HG03039 (cell line): ENCODE measurements around the gene ARHGAP9.

ENCODE experiments used
- ATAC-seq: cut with Tn5 transposase; IDR thresholded peaks from one replicate; pipeline ENCODE4 v1.9.1; 2021; ENCODE audit warnings: mild to moderate bottlenecking, moderate library complexity; ENCODE audit not compliant: unreplicated experiment

ARHGAP9 gene

DNA sequence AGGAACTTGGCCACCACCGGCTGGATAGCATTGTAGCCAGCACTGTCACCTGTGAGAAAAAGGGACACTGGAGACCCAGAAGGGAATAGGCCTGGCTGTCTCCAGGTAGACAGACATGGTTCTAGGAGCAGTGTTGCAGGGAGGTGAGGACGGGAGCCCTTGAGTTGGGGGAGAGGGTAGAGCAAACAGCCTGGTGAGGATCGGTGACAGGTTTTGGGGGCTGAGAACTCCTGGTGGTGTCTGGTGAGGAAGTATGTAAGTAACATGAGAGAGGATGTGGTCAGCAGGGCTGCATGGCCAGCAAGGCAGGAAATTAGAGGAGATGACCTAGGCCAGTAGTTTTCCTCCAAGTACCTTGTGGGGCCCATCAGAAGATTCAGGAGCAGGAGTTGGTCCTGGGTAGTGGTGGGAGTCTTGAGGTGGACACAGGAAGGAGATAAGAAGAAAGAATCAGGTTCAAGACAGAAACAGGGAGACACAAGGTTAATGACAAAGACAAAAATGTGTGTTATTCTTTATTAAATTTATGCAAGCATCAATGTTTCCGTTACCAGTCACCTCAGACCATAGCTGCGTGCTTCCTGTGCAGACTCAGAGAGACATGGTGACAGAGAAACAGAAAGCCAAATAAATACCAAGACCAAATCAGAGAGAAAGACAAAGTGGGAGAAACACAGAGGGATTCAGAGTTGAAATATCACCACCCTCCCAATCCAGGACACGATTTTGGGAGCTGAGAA lies at the start of gene ARHGAP9:
ARHGAP9 (minus strand) TSS at position 491 of the 740 bp plus-strand sequence; CDS start at position 31, 460 bp downstream.
- ATAC-seq, result no peak

DNA sequence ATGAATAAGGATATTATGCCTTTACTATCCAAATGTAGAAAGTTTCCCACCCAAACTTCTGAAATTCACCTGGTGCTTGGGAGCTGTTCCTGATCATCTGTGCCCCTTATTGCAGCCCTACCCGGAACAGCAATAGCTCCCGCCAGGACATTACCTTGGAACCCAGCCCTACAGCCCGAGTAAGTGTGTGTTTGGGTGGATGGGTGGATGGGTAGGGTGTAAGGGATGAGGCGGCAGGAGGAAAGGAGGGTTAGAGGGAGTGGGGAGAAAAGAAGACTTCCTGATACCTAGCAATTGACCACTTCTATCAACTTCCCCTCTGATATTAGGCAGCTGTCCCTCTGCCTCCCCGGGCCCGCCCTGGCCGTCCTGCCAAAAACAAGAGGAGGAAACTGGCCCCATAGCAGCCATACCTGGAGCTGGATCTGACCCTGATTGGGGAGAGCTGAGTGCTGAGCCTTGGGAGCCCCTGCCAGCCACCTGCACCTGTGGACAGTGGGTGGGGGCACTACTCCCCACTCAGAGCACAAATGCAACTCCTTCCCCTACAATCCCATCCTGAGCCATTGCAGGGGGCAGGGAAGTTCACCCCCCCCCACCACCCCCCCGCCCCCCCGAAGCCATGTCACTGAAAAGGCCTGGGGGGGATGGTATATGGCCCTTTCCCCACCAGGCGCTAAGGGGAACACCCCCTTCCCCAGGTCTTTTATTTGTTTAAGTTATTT lies 49.3 kb upstream of the ARHGAP9 start:
- ATAC-seq, result no peak

DNA sequence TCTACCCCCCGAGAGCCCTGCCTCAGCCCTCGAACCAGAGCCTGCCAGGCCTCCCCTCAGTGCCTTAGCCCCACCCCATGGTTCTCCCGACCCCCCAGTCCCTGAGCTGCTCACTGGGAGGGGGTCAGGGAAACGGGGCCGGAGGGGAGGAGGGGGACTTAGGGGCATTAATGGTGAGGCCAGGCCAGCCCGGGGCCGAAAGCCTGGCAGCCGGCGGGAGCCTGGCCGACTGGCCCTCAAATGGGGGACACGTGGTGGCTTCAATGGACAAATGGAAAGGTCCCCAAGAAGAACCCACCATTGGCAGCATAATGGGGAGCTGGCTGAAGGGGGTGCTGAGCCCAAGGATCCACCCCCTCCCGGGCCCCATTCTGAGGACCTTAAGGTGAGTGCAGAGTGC lies 48.5 kb upstream of the ARHGAP9 start:
- no peak for ATAC-seq

DNA sequence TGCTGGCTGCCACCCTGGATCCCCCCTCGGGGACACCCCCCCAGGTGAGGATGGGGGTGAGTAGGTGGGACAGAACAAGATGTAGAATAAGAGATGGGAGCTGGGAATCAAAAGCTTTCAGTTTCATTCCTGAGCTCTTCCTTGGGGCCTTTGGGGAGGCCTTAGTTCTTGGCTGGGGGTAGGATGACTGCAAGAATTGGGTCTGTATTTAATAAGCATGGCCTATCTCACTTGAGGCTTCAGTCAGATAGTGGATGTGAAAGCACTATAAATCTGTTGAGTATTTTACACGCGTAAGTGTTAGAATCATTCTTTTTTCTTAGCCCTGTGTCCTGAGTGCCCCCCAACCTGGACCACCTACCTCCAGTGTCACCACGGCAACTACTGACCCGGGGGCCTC lies 47.5 kb upstream of the ARHGAP9 start:
- no peak for ATAC-seq

DNA sequence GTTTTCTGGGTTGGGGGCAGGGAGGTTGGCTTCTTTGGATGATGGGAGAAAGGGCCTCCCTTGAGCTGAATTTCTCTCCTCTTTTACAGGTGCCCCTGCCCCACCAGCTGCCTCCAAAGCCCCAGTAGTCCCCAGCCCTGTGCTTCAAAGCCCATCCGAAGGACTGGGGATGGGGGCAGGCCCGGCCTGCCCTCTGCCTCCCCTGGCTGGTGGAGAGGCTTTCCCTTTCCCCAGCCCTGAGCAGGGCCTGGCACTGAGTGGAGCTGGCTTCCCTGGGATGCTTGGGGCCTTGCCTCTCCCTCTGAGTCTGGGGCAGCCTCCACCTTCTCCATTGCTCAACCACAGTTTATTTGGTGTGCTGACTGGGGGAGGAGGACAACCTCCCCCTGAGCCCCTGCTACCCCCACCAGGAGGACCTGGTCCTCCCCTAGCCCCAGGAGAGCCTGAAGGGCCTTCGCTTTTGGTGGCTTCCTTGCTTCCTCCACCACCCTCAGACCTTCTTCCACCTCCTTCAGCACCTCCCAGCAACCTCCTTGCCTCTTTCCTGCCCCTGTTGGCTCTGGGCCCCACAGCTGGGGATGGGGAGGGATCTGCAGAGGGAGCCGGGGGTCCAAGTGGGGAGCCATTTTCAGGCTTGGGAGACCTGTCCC lies 46.9 kb upstream of the ARHGAP9 start:
- no peak for ATAC-seq

DNA sequence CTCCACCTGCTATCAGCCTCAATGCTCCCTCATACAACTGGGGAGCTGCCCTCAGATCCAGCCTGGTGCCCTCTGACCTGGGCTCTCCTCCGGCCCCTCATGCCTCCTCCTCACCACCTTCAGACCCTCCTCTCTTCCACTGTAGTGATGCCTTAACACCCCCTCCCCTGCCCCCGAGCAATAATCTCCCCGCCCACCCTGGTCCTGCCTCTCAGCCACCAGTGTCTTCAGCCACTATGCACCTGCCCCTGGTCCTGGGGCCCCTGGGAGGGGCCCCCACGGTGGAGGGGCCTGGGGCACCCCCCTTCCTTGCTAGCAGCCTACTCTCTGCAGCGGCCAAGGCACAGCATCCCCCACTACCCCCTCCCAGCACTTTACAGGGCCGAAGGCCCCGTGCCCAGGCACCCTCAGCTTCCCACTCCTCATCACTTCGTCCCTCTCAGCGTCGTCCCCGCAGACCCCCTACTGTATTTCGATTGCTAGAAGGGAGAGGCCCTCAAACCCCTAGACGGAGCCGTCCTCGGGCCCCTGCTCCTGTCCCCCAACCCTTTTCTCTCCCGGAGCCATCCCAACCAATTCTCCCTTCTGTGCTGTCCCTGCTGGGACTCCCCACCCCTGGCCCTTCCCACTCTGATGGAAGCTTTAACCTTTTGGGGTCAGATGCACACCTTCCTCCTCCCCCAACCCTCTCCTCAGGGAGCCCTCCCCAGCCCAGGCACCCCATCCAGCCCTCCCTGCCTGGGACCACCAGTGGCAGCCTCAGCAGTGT lies 46.1 kb upstream of the ARHGAP9 start:
- ATAC-seq, result no peak

DNA sequence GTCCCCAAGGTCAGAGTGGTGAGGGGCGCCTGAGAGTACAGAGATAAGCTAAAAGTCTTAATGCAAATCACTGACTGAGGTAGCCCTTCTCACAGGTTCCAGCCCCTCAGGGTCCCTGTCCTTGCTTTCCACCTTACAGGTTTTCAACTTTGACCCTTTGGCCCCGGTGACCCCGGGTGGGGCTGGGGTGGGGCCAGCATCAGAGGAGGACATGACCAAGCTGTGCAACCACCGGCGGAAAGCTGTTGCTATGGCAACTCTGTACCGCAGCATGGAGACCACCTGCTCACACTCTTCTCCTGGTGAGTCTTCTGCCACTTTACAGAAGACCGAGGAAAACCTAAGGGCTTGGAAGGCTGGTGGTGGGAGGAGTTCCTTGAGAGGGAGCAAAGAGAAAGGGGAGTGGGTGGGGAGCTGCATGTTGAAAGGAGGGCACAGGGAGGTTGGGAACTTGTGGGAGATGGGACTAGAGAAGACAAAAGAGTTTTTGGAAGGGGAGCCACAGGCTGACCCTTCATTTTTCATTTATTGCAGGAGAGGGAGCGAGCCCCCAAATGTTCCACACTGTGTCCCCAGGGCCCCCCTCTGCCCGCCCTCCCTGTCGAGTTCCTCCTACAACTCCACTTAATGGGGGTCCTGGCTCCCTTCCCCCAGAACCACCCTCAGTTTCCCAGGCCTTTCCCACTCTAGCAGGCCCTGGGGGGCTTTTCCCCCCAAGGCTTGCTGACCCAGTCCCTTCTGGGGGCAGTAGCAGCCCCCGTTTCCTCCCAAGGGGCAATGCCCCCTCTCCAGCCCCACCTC lies 45.3 kb upstream of the ARHGAP9 start:
- ATAC-seq, result no peak

DNA sequence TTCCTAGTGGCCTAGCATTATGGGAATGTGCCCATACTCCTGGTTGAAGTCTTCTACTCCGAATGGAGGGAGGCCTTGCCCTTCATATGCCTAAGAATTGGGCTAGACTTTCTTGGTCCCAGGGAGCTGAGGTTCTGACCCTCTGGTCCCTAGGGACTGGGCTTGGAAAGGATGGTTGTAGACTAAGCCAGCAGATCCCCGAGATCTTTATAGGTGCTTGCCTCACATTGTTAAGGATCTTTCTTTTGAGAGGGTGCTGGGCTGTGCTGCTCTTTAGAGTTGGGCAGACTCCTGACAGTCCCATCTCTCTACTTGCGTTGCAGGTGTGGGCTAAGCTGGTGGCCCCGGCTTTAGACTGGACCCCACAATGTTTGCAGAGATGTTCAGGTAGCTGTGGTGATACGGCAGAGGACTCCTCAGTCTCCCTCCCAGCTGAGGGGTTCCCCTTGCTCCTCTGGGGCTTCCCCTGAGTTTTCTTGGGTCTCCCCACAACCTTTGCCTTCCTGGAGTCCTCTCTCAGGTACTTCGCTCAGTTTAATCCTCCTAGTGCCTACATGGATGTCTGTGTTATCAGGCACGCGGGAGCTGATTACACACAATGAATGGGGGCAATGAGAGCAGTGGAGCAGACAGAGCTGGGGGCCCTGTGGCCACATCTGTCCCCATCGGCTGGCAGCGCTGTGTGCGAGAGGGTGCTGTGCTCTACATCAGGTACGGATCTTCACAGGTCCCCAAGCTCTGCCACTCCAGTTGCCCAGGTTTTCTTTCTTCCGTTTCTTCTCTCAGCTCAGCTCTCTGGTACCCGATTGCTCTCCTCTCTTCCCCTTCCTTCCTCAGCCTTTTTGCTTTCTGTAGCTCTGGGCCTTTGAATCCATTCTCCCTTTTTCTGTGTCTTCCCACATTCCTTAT lies 44.3 kb upstream of the ARHGAP9 start:
- ATAC-seq, result no peak

DNA sequence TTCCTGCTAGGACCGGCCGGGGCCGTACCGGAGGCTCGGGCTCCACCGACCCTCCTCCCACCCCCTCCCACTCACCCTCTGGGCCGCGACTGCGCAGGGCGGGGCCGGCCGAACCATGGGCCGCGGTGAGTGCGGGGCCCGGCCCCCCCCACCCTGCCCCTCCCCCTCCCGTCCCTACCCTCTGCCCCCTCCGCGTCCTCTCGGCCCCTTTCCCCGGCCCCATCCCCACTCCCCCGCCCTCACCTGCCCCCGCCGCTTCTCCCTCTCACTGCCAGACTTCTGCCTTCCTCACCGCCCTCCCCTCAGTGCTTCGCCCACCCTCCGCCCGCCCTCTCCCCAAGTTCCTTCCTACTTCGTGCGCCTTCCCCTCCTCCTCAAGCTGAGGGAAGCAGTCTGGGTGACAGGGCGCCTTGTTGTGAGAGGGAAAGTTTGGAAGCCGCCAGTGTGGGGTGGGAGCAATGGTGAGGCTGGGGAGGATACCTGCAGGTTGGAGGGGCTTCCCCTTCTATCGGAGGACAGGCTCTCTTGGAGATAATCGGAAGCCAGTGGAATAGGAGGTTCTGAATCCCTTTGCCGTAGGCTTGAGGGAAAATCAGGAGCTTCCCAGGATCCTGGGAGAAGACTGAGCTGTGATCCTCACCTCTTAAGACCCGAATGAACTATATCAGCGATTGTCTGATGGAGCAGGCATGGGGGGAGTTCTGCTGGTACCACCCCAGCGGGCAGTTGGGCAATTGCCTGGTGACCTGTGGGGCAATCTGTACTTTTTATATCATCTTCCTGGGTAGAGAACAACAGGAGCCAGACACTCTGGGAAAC lies 43.4 kb upstream of the ARHGAP9 start:
- ATAC-seq, result no peak

DNA sequence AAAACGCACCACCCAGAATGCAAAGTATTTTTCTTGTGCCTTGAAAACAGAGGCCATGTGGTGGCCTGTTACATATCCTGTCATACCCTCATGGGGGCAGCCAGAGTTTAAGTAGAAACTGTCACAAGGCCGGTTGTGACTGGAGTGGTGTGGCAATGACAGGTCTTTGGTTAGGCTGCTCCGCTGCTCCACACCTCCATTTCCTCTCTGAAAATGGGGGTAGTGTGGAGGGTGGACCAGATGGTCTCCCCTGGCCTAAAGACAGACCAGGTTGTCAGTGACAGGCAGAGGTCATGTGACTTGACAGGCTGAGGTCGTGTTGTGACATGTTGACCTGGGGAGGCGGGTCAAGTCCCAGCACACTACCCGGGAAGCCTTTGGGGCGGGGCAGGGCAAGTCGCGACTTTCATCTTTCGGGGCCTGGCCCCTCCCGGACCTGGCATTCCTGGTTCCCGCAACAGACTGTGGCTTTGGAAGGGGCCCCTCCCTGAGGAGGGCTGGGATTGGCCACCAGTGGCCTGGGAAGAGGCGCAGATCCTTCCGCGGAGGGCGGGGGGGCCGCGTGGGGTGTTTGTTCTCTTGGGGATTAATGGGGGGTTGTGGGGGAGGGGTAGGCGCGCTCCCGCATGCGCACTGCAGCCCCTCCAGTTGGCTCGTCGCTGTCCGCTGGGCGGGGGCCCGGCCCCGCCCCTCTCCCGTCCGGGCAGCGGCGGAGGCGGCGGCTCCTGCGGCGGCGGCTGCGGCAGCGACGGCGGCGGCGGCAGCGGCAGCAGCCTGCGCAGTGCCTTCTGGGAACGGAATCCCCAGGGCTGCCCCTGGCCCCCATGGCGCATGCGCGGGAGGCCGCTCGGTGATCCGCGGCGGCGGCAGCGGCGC lies 42.6 kb upstream of the ARHGAP9 start, which contains the start of gene MBD6:
MBD6 (plus strand) TSS at position 814 of the 876 bp plus-strand sequence. CDS start 1,480 bp downstream, outside the sequence.
- peak; percentile 33 for ATAC-seq

DNA sequence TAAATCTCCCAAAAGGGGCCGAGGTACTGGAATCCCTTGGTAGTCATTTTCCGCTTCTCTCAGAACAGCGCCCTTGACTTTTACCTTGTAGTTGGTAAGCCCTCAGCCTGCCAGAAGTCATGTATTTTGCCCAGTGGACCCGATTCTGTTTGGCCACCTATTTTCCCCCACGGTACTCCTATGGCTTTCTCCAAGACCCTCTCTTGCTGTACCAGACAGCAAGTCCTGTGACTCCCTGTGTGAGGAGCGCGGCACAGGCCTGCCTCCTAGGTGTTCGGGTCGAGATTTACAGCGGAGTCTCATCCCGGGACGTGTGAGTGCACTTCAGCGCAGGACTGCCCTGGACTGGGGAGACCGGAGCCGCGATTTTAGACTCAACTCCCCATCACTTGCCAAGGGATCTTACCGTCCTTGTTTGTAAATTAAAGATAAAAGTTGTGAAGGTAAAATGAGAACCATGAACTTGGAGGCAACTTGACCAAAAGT lies 41.9 kb upstream of the ARHGAP9 start:
- no peak for ATAC-seq

DNA sequence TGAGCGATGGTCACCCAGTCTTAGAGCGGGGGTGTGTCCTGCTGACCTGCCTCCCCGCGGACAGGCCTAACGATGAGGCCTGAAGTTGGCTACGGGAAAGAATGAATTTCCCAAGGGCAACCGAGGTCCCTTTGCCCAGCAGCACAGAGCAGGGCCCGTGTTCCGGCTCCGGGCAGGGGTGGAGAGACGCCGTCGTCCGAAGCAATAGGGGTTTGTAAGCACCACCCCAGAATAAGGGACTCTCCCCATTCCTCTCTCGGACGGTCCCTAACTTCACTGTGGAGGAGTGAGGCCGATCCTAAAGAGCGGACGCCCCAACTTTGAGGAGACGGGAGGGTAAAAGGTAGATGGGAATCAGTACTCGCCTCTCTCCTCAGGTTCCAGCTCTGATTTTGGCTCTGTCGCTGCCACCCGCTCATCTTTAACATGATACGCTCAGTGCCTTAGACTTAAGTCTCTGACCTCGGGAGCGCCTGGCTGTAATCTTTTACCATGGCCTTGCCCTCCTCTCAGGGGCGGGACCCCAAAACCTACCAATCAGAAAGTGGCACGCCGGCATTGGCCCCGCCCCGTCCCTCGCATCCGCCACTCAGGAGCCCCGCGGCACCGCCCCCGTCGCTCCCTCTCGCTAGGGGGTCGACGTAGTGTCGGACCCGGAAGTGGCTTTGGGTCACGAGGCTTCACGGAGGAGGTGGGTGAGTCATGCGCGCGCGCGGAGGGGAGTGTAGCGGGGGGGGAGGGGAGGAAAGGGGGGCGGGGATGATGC lies 40.6 kb upstream of the ARHGAP9 start, which contains the start of gene DDIT3:
DDIT3 (minus strand) TSS at position 462 of the 766 bp plus-strand sequence. CDS start 3,108 bp downstream, outside the sequence.
- peak; percentile 69 for ATAC-seq

DNA sequence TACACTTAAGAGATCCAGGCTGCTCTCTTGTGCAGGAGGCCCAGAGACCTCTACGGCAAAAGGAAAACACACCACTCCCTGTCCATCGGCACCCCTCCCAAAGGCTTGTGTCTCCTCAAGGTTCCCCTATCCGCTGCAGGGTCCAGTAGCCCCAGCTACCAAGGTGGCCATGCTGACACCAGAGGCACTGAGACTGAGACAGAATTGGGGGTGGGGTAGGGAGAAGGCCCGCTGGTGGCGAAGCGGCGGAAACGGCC lies 40.1 kb upstream of the ARHGAP9 start:
- ATAC-seq, result peak; percentile 0

DNA sequence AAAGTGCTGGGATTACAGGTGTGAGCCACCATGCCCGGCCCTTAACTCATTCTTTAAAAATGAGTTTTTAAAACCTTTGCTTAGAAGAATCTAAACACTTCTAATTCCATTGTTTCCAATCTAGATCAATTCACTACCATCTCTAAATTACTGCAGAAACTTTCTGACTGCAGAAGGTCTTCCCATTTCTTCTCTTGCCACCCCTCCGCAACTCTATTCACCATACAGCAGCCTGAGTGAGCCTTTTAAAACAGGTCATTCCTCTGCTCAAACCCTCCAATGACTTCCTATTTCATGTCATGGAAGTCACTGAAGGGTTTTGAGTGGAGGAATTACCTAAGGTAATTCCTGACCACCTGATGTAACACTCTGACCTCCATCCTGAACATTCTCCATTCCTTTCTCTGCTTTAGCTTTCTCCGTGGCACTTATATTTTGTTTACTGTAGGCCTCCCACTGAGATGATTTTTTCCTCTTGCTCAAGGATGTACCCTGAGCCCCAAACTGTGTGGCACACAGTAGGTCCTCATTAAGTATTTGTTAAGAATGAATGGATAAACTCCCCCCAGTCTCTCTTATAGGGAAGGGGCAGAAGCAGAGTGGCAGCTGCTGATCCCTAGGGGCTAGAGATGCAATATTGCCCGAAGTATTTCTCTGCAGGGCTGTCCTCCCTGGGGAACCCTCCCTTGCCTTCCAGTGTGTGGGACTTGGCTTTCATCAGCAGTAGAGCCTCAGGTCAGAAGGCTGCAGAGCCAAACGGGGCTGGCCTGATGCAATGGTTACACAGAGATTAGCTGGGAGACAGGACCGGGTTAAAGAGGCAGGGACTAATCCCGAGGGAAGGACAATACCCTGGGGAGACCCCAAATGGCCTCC lies 39.5 kb upstream of the ARHGAP9 start:
- no peak for ATAC-seq

DNA sequence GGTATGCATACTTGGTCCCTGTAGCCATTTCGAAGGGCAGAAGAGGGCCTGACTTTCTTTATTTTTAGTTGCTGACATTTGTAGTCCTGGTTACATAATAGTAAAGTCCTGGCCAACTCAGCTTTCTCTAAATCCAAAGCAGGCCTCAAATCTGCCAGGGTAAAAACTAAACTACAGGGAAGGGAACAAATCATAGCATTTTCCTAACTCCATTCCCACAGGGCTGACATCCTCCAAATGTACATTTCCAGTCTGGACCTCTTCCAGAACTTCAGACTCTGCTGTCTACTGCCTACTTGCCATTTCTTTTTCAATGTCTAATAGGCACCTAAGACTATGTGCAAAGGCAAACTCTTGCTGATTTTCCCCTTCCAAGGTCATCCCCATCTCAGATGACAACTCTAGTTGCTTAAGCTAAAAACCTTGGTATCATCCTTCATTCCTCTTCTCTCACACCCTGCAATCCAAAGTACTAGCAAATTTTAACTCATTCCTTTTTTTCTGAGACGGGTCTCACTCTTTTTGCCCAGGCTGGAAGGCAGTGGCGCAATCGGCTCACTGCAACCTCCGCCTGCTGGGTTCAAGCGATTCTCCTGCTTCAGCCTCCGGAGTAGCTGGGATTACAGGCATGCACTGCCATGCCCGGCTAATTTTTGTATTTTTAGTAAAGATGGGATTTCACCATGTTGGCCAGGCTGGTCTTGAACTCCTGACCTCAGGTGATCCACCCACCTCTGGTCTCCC lies 38.7 kb upstream of the ARHGAP9 start:
- no peak for ATAC-seq
